SK-N-SH (cell line): ENCODE results near the gene DEAF1. TPM values are rescaled to one million over a fixed set of nuclear protein-coding genes. Genes with fewer than 3 reads are reported as not detected.

Source experiments
- CTCF ChIA-PET: fragments of 300-600, 350-600 bp; formaldehyde crosslinking; extraction: SDS; loops from one replicate; lab custom pipeline; 2021; lab: Yijun Ruan, JAX
- POLR2A ChIA-PET: fragments of 350-600 bp; sonication (Branson Sonifier 250); formaldehyde crosslinking; extraction: SDS; loops from one replicate; lab custom pipeline; 2020; ENCODE audit warnings: antibody characterized with exemption, inconsistent platforms; lab: Yijun Ruan, JAX
- DNase-seq: peaks from one replicate; pipeline ENCODE4 v3.0.0; 2012
- H2AFZ ChIP-seq: fragments of 200-600 bp; sonication (generic); 2 replicates; pipeline ENCODE4 v1.8.1; 2016; ENCODE audit warnings: antibody characterized with exemption, mild to moderate bottlenecking, low read depth
- H3F3A ChIP-seq: fragments of 200-600 bp; sonication (generic); replicated peaks from 2 replicates; pipeline ENCODE3; 2016; ENCODE audit warnings: antibody characterized with exemption, mild to moderate bottlenecking; ENCODE audit not compliant: insufficient read depth
- H3K27ac ChIP-seq, 2 experiments: fragments of 200-500 bp in 1 of 2; fragments of 200-600 bp in 1 of 2; sonication (Bioruptor generic) in 1 of 2; sonication (generic), shearing (Covaris generic) in 1 of 2; 2 replicates each; pipeline versions ENCODE4 v1.5.1 to v1.6.1; 2014 to 2016; ENCODE audit warnings: low read depth in 2 of 2, inconsistent platforms in 1 of 2, low read length in 1 of 2, mild to moderate bottlenecking in 1 of 2, mixed read lengths in 1 of 2
- H3K27me3 ChIP-seq: fragments of 200-600 bp; sonication (generic), shearing (Covaris generic); 2 replicates; pipeline ENCODE4 v1.6.1; 2016; ENCODE audit warnings: mixed run types; ENCODE audit not compliant: insufficient read depth
- H3K36me3 ChIP-seq, 2 experiments: fragments of 200-500 bp in 1 of 2; fragments of 200-600 bp in 1 of 2; sonication (Bioruptor generic) in 1 of 2; sonication (generic) in 1 of 2; replicated peaks in 1 of 2; 2 replicates each; pipeline versions ENCODE3 to v1.5.1; 2014 to 2016; ENCODE audit warnings: low read length in 1 of 2, mild to moderate bottlenecking in 1 of 2; ENCODE audit not compliant: insufficient read depth in 2 of 2, control insufficient read depth in 1 of 2
- H3K4me1 ChIP-seq, 2 experiments: fragments of 200-500 bp in 1 of 2; fragments of 200-600 bp in 1 of 2; sonication (Bioruptor generic) in 1 of 2; sonication (generic), shearing (Covaris generic) in 1 of 2; 2 replicates each; pipeline versions ENCODE4 v1.5.1 to v1.6.1; 2014 to 2016; ENCODE audit warnings: low read depth in 1 of 2, low read length in 1 of 2, mixed run types in 1 of 2; ENCODE audit not compliant: insufficient read depth in 2 of 2, control insufficient read depth in 1 of 2
- H3K4me2 ChIP-seq: fragments of 200-600 bp; sonication (generic), shearing (Covaris generic); 2 replicates; pipeline ENCODE4 v1.6.1; 2017; ENCODE audit warnings: mixed run types
- H3K4me3 ChIP-seq, 2 experiments: fragments of 200-500 bp in 1 of 2; fragments of 200-600 bp in 1 of 2; sonication (Bioruptor generic) in 1 of 2; sonication (generic), shearing (Covaris generic) in 1 of 2; 2 replicates each; pipeline versions ENCODE4 v1.5.1 to v1.8.1; 2014 to 2016; ENCODE audit warnings: low read depth in 2 of 2, inconsistent platforms in 1 of 2, low read length in 1 of 2, mild to moderate bottlenecking in 1 of 2, mixed read lengths in 1 of 2, moderate library complexity in 1 of 2
- H3K79me2 ChIP-seq: fragments of 200-600 bp; sonication (generic); 2 replicates; pipeline ENCODE4 v1.8.1; 2017; ENCODE audit warnings: mild to moderate bottlenecking; ENCODE audit not compliant: insufficient read depth
- H3K9ac ChIP-seq: fragments of 200-600 bp; sonication (generic); 2 replicates; pipeline ENCODE4 v1.6.1; 2017; ENCODE audit warnings: mixed run types
- H3K9me2 ChIP-seq: fragments of 200-600 bp; sonication (generic); 2 replicates; pipeline ENCODE4 v1.6.1; 2017; ENCODE audit warnings: mixed run types
- H3K9me3 ChIP-seq: fragments of 200-600 bp; sonication (generic); 2 replicates; pipeline ENCODE4 v1.6.1; 2017; ENCODE audit warnings: mixed run types, mild to moderate bottlenecking, moderate library complexity
- H4K20me1 ChIP-seq: fragments of 200-600 bp; sonication (generic); 2 replicates; pipeline ENCODE4 v1.6.1; 2017; ENCODE audit warnings: mild to moderate bottlenecking, mixed run types; ENCODE audit not compliant: insufficient read depth
- CTCF ChIP-seq: fragments of 200-600 bp; sonication (generic); IDR thresholded peaks from 2 replicates; pipeline ENCODE4 v1.6.1; 2017; ENCODE audit warnings: antibody characterized with exemption, mild to moderate bottlenecking, moderate library complexity
- EZH2phosphoT487 ChIP-seq: fragments of 200-600 bp; sonication (generic); IDR thresholded peaks from 2 replicates; pipeline ENCODE4 v1.6.1; 2017; ENCODE audit warnings: low read depth, mixed run types, mild to moderate bottlenecking, antibody characterized with exemption, moderate library complexity, borderline replicate concordance
- POLR2AphosphoS5 ChIP-seq: IDR thresholded peaks from 2 replicates; pipeline ENCODE4 v1.6.1; 2012; ENCODE audit warnings: low read depth, low read length
- RAD21 ChIP-seq: IDR thresholded peaks from 2 replicates; pipeline ENCODE4 v1.6.1; 2012; ENCODE audit warnings: mild to moderate bottlenecking, low read length
- RCOR1 ChIP-seq: fragments of 150-350 bp; IDR thresholded peaks from 2 replicates; pipeline ENCODE4 v1.6.1; 2017; ENCODE audit warnings: antibody characterized with exemption, low read length
- REST ChIP-seq: IDR thresholded peaks from 2 replicates; pipeline ENCODE4 v1.6.1; 2012; ENCODE audit warnings: mild to moderate bottlenecking, low read depth, low read length, moderate library complexity
- WGBS: methylation state at CpG from one replicate; pipeline ENCODE4 v1.1.6; 2017; ENCODE audit warnings: low lambda C conversion rate; 5-methylcytosine and 5-hydroxymethylcytosine counted together
- polyA plus RNA-seq, 3 experiments: library from polyadenylated mRNA; depleted of rRNA; stranded (reverse); fragments of >200 nt; gene quantifications; 2 replicates each; pipeline ENCODE4 v1.2.3, GENCODE V29; 2012

The DEAF1 gene
- polyA plus RNA-seq, 1 of the 3 experiments (the other 2 are of a cell fraction), result 40.6 TPM

DNA sequence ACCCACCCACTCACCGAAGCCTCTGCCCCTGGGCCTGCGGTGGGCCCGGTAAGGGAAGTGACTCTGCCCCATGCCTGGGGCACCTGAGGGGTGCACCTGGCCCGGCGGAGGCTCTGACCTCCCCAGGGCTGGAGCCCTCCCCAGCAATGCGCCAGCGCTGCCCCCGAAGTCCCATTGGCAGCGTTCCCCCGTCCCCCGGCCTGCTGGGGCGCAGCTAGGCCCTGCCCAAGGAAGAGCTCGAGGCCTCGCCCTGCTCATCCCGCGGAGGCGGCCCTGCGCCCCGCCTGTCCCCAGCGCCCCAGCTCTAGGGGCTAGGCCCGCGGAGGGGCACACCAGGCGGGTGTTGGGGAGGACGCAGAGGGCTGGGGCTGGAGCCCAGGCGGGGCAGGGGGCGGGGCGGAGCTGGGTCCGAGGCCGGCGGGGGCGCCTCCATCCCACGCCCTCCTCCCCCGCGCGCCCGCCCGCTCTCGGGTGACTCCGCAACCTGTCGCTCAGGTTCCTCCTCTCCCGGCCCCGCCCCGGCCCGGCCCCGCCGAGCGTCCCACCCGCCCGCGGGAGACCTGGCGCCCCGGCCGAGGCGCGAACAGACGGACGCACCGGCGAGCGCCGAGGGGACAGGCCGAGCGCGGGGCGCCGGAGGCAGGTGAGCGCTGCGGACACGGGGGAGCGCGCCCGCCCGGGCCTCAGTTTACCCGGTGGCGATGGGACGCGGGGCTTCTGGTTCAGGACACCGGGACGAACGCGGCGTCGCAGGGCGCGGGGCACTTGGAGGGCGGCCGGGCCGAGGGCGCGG lies 10.8 kb upstream of the DEAF1 start, which contains the start of gene EPS8L2:
EPS8L2 (plus strand) TSS at position 586 of the 793 bp plus-strand sequence. CDS start 3,177 bp downstream, outside the sequence.
- CTCF ChIA-PET, result interaction anchor here (0.7 to 3.9 kb wide), 7 partner anchors 9 to 43 kb away, joined by 3 to 22 read pairs (median 6); partner anchors contain the start of genes DEAF1 and TMEM80
- H2AFZ ChIP-seq, result no peak within 1 kb of the TSS
- POLR2A ChIA-PET, result interaction anchor here (0.6 to 1.6 kb wide), 2 partner anchors 10 to 120 kb away, joined by 3 to 6 read pairs; partner anchors contain the start of gene TMEM80

More for the DNA sequence above, 10.8 kb upstream of the DEAF1 start, which contains the start of gene EPS8L2:
- Histone ChIP-seq H3K27ac (no peak within 1 kb of the TSS), H3K4me2 (no peak within 1 kb of the TSS), H3F3A (no peaks in the 10 kb centered on the region), H3K36me3 (no peaks in the 10 kb centered on the region), H3K9ac (no peak within 1 kb of the TSS), H3K27me3 (no peaks in the 10 kb centered on the region)
- DNase-seq, result peak; percentile 45
- no peak for TF ChIP-seq CTCF
- TF ChIP-seq RCOR1, result no peak
- TF ChIP-seq EZH2phosphoT487, result no peak
- no peak for TF ChIP-seq REST
- TF ChIP-seq POLR2AphosphoS5, result no peak
- TF ChIP-seq RAD21, result no peak
- TF ChIP-seq, all 33 proteins: peak for 0
- H3K4me3 ChIP-seq, result no peak within 1 kb of the TSS
- 79% methylated on average over 40 of the region's 90 CpGs for WGBS
- H3K9me3 ChIP-seq, result no peaks in the 10 kb centered on the region
- H3K79me2 ChIP-seq, result no peaks in the 10 kb centered on the region
- H3K4me1 ChIP-seq, result peaks cover 0 to 2% of the 10 kb centered on the region in 2 experiments; a peak in 1 of 4 replicates
- H4K20me1 ChIP-seq, result no peaks in the 10 kb centered on the region
- no peaks in the 10 kb centered on the region for H3K9me2 ChIP-seq
